ENCODE results near the gene MARK3.
"Not testable (repeated sequence)": the region's sequence is repeated elsewhere in the genome, so short reads cannot be mapped to it uniquely, and the experiment has no call there.

MARK3 gene

DNA sequence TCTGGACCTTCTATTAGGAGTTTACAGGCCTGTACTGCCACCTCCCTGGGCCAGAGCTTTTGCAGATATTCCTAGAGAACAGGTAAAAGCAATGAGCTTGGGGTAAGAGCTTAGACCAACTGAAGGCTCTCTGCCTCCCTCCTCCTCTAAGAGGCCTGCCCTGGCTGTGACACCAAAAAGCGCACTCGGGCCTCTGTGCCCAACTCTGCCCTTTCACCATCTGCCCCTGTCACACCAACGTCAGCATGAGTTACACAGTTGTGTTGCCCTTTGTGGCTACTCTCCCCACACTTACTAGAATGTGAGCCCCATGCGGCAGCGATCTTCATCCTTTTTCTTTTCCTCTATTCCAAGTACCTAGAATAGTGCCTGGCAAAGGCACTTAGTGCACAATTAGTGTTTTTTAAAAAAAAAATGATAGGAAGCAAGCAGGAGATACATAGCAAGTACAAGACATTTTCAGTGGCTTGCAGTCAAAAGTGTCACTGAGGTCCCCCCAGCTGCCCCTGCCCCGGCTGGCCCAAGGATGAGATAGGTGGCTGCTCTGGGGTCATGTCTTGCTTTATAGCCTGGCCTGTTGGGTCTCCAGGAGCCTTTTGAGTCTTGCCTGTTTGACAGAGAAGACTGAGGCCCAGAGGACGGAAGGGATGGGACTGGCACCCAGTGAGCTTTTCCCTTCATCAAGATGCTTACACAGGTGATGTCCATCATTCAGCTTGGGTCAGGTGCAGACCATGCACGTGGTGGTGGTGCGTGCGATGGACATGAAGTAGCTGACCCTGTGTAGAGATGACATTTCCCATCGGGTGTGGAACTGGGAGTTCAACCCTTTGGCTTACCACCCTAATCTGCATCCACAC lies 124.9 kb downstream of the MARK3 start:
- no peak for DNase-seq (ENCODE audit: low read depth)
- TF ChIP-seq, protein P1, sequence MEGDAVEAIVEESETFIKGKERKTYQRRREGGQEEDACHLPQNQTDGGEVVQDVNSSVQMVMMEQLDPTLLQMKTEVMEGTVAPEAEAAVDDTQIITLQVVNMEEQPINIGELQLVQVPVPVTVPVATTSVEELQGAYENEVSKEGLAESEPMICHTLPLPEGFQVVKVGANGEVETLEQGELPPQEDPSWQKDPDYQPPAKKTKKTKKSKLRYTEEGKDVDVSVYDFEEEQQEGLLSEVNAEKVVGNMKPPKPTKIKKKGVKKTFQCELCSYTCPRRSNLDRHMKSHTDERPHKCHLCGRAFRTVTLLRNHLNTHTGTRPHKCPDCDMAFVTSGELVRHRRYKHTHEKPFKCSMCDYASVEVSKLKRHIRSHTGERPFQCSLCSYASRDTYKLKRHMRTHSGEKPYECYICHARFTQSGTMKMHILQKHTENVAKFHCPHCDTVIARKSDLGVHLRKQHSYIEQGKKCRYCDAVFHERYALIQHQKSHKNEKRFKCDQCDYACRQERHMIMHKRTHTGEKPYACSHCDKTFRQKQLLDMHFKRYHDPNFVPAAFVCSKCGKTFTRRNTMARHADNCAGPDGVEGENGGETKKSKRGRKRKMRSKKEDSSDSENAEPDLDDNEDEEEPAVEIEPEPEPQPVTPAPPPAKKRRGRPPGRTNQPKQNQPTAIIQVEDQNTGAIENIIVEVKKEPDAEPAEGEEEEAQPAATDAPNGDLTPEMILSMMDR (IDR thresholded peaks at IDR 0.05; ENCODE audit: low read length, missing control alignments), result no peak
- no peak overlapping the region for H3K4me3 ChIP-seq (replicated peaks; ENCODE audit: low read depth, low read length)

DNA sequence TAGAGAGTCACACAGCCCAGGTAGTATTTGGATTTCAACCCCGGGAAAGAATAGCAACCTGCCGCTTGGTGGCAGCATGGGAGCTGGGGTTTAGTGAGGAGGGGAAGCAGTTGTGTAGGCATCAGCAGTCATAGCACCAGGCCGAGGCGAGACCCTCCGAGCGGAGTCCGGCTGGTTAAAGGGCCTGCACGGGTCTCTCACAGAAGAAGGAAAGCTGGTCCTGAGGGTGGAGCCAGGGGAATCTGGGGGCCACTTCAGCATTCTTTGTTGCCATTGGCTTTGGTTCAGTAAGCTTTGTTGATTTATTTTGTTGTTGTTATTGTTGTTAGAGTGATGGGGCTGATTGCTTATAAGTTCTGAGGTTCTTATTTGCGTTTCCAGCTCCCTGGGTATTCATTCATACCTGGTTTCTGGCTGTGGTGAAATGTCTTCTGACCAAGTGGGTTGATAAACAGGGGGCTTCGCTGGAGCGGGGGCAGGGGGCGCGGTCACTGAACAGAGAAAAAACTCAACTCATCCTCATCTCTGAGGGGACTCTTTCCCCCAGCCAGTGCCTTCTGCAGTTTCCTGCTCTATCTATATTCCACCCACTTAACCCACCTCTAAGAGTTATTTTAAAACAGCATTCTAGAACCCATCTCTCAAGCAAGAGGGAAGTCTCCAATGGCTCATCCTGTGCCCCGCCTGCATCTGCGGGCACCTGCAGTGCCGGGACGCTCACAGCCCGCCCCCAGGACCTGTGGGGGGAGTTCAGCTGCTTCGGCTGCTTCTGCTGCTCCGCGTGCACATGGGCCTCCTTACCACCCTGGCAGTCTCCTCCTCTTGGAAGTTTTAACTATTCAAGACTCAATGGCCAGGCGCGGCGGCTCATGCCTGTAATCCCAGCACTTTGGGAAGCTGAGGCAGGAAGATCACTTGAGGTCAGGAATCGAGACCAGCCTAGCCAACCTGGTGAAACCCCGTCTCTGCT lies 125.8 kb downstream of the MARK3 start:
- DNase-seq (ENCODE audit: low read depth), result no peak
- H3K4me3 ChIP-seq (replicated peaks; ENCODE audit: low read depth, low read length), result no peak overlapping the region
- TF ChIP-seq, protein P1 (IDR thresholded peaks at IDR 0.05; ENCODE audit: low read length, missing control alignments), result no peak

DNA sequence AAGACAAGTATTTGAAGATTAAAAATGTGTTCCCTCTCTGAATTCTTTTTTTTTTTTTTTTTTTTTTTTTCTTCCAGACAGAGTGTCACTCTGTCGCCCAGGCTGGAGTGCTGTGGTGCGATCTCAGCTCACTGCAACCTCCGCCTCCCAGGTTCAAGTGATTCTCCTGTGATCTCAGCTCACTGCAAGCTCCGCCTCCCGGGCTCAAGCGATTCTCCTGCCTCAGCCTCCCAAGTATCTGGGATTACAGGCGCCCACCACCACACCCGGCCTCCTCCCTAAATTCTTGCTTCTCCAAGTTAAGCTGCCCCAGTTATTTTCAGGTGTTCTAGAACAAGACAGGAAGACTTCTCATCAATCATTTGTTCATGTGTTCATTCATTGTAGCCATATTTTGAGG lies 127.0 kb downstream of the MARK3 start:
- H3K4me3 ChIP-seq (replicated peaks; ENCODE audit: low read depth, low read length); DNase-seq (ENCODE audit: low read depth): not testable (repeated sequence)

DNA sequence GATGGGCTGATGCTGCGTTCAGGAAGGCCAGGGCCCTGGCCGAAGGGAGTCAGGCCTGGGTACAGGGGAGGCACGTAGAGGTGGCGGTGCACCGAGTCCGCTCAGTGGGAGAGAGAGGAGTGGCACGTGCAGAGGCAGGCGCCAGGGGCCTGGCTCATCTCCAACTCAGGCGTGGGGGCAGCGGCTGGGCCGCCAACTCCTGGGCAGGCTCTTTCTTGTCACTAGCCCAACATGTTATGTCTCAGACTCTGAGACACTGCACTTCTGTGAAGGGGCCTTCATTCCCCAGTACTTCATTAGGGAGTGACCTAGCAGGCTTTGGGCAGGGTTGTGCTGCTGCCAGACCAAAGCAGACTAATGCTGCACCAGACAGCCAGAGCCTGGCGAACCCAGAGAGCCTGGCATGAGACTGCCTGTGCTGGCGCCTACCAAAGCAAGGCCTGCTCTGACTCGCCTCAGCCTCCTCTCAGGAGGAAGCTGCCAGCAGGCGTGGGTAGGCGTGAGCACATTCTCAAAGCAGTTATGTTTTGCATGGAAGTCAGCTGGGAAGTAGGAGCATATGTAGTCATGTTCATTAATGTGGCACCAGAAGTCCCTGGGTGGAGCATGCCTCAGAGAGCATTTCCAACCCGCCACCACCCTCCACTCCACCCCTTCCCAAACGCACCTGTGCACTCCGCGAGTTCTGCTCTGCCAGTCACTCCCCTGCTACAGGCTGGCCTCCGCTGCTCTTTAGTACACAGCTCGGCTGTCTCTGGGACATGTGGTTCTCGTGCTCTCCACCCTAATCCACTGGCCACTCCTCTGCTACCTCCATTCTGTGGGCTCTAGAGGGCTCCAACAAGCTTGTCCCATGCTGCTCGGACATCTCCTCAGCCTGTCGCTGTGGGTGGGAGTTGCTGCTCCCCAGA lies 127.7 kb downstream of the MARK3 start:
- DNase-seq (ENCODE audit: low read depth), result peak; percentile 47
- TF ChIP-seq, protein P1 (IDR thresholded peaks at IDR 0.05; ENCODE audit: low read length, missing control alignments), result no peak
- H3K4me3 ChIP-seq (replicated peaks; ENCODE audit: low read depth, low read length), result no peak overlapping the region

DNA sequence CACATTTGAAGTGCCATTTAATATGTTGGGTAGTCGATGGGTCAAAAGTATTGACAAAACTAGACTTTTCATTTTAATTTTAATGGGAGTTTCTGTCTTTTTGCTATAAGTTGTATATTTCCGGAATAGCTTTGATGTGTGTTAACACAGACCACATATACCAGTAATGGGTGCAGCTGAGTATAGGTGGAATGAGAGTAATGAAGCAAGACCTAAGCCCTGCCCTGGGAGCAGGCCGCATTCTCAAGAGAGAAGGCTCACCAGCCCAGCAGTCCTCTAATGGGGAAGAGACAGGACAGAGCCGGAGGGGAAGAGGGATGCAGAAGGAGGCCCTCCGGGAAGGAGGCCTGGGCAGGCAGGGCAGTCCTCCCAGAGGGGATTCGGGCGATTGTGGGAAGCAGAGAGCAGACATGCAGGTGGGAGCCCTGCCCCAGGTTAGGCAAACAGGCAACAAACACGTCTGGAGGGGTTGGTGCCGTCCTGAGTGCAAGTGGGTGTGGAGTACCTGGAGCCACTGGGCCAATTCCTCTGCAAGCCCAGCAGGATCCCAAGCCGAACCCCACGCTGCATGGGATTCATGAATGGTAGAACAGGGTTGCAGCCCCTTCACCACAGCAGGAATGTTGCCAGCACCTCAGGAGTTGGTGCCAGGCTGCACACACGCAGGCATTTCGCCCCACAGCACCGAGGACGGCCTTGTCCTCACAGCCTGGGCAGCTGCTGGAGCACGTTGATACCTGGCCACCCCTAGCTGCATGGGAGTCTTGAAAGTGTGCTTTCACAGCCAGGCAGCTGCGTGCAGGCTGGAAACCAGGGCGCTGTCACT lies 129.6 kb downstream of the MARK3 start:
- TF ChIP-seq, protein P1 (IDR thresholded peaks at IDR 0.05; ENCODE audit: low read length, missing control alignments), result no peak
- no peak for DNase-seq (ENCODE audit: low read depth)
- no peak overlapping the region for H3K4me3 ChIP-seq (replicated peaks; ENCODE audit: low read depth, low read length)

DNA sequence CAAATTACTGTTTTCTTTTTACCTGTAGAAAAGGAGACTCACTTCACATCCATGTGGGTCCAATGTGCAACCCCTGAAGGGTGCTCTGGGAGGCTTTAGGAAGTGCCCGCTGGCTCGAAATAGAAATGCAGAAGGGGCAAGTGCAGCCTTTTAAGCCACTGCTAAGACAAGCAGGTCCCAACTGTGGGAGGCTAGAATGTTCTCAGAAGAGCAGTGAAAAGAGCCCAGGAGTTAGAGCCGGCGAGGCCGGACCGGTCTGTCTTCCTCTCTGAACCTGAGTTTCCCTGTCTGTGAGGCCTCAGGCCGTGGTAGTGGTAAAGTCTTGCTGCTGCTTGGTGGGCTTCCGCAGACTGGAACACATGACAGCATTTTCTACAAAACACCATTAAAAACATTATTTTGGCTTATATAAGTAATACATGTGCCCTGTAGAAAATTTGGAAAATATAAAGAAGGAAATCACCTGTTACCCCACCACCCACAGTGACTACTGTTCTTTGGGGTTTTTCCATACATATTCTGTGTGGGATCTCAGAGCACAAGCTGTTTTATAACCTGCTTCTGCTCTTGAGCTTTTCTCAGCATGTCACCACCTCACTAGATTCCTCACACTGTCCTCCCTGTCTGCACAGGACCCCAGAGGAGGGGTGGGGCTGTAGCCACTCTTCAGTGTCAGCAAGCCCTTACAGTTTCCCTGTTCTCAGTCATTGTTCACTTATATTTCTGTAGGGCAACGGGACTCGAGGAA lies 131.4 kb downstream of the MARK3 start:
- no peak overlapping the region for H3K4me3 ChIP-seq (replicated peaks; ENCODE audit: low read depth, low read length)
- TF ChIP-seq, protein P1 (IDR thresholded peaks at IDR 0.05; ENCODE audit: low read length, missing control alignments), result no peak
- no peak for DNase-seq (ENCODE audit: low read depth)
